Stomach (tissue), 9 donors: ENCODE results near the gene TTC21A. TPM values are rescaled to one million over a fixed set of nuclear protein-coding genes. Genes with fewer than 3 reads are reported as not detected.

Source experiments
- DNase-seq, 2 donors: peaks; one replicate each; pipeline versions ENCODE4 v3.0.0 to v3.0.0-alpha.2; 2013 to 2019
- H3K27ac ChIP-seq, 5 donors: fragments of 200-600 bp in 4 of 5; sonication (generic) in 4 of 5; one replicate each; pipeline ENCODE4 v1.5.1; 2013 to 2019; ENCODE audit warnings: mild to moderate bottlenecking in 1 of 5, moderate library complexity in 1 of 5
- H3K27me3 ChIP-seq, 3 donors: fragments of 200-600 bp; sonication (generic); one replicate each; pipeline ENCODE4 v1.5.1; 2017 to 2019; ENCODE audit warnings: mixed run types in 1 of 3
- H3K36me3 ChIP-seq, 4 donors: fragments of 200-600 bp; sonication (generic); 1 replicate in 3 of 4; 2 replicates in 1 of 4; pipeline ENCODE4 v1.5.1; 2016 to 2019
- H3K4me1 ChIP-seq, 4 donors: fragments of 200-600 bp; sonication (generic); one replicate each; pipeline ENCODE4 v1.5.1; 2016 to 2019
- H3K4me3 ChIP-seq, 4 donors: fragments of 200-600 bp; sonication (generic) in 3 of 4; one replicate each; pipeline ENCODE4 v1.5.1; 2016 to 2019; ENCODE audit warnings: mild to moderate bottlenecking in 1 of 4
- H3K9me3 ChIP-seq, 4 donors: fragments of 200-600 bp; sonication (generic); one replicate each; pipeline ENCODE4 v1.5.1; 2016 to 2019
- EP300 ChIP-seq: sonication (generic); formaldehyde crosslinking; IDR thresholded peaks from one replicate; pipeline ENCODE4 v1.6.1; 2017; ENCODE audit warnings: antibody characterized with exemption
- POLR2A ChIP-seq, 4 donors: fragments of 450-650 bp; IDR thresholded peaks; one replicate each; pipeline ENCODE4 v1.6.1; 2016; ENCODE audit warnings: antibody characterized with exemption in 4 of 4, control low read depth in 2 of 4, mild to moderate bottlenecking in 1 of 4, moderate library complexity in 1 of 4
- POLR2AphosphoS5 ChIP-seq, 3 donors: sonication (generic); formaldehyde crosslinking; IDR thresholded peaks; one replicate each; pipeline ENCODE4 v1.6.1; 2016; ENCODE audit warnings: antibody characterized with exemption in 3 of 3
- WGBS, 5 donors: extraction: QIAGEN DNeasy Blood & Tissue Kit in 3 of 5; methylation state at CpG; one replicate each; pipeline versions ENCODE4 v1.1.5 to v1.1.7; 2013 to 2018; 5-methylcytosine and 5-hydroxymethylcytosine counted together
- intact Hi-C: fragments of 100-400 bp; cut with DNase I; formaldehyde crosslinking; loops from one replicate; pipeline ENCODE4 v1.15.1; 2023; ENCODE audit warnings: low total_unique reads
- polyA plus RNA-seq, 3 donors: library from polyadenylated mRNA; stranded (reverse); fragments of 200-250 nt; gene quantifications; one replicate each; pipeline ENCODE4 v1.2.3, GENCODE V29; 2013
- total RNA-seq, 5 donors: library from RNA; depleted of rRNA; stranded (reverse); fragments of >200 nt; gene quantifications; one replicate each; pipeline versions ENCODE4 v1.1.0 to v1.2.3, GENCODE V29; 2014 to 2016
- TF ChIP-seq, protein P1 (sequence below), 7 experiments: fragments of 450-650 bp in 4 of 7; fragments of 200-600 bp in 3 of 7; sonication (generic) in 3 of 7; IDR thresholded peaks; one replicate each; pipeline ENCODE4 v1.5.1; 2016 to 2019; ENCODE audit warnings: antibody characterized with exemption in 7 of 7, control low read depth in 2 of 7, mild to moderate bottlenecking in 1 of 7
- donor health status: healthy with polysubstance abuse.
- donor health status: Bipolar disorder and iron deficiency.
- donor health status: healthy.

TTC21A gene
- total and polyA plus RNA-seq, 8 donors, result 0.89 to 17.7 (median 6.3) TPM

DNA sequence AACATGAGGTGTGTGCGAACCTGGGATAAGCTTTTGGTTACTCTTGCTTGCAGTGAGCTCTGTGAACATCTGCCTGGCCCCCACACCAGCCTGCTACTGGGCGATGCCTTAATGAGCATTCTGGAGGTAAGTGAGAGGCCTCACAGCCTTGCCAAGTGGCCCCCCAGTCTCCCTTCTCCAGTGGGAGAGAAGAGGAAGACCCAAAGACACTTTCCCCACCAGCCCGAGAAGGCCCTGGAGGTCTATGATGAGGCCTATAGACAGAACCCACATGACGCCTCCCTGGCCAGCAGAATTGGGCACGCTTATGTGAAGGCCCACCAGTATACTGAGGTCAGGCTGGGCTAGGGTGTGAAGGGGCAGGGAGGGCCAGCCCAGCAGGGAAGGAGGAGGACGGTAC lies 22.5 kb downstream of the TTC21A start:
- DNase-seq, result no peak
- Histone ChIP-seq H3K27me3 (no peaks in the 10 kb centered on the region), H3K9me3 (no peaks in the 10 kb centered on the region), H3K36me3 (peaks cover 0 to 18% (median 4%) of the 10 kb centered on the region in 4 donors), H3K4me1 (peaks cover 19 to 50% (median 40%) of the 10 kb centered on the region in 4 donors), H3K4me3 (no peak overlapping the region), H3K27ac (peak overlapping the region in 4 of 5 donors; percentile 19 to 37 (median 28))
- TF ChIP-seq, protein P1, sequence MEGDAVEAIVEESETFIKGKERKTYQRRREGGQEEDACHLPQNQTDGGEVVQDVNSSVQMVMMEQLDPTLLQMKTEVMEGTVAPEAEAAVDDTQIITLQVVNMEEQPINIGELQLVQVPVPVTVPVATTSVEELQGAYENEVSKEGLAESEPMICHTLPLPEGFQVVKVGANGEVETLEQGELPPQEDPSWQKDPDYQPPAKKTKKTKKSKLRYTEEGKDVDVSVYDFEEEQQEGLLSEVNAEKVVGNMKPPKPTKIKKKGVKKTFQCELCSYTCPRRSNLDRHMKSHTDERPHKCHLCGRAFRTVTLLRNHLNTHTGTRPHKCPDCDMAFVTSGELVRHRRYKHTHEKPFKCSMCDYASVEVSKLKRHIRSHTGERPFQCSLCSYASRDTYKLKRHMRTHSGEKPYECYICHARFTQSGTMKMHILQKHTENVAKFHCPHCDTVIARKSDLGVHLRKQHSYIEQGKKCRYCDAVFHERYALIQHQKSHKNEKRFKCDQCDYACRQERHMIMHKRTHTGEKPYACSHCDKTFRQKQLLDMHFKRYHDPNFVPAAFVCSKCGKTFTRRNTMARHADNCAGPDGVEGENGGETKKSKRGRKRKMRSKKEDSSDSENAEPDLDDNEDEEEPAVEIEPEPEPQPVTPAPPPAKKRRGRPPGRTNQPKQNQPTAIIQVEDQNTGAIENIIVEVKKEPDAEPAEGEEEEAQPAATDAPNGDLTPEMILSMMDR (IDR thresholded peaks at IDR 0.05), result no peak
- no peak for TF ChIP-seq POLR2AphosphoS5 (IDR thresholded peaks at IDR 0.05)
- intact Hi-C loops, result no loop called here
- WGBS, 5 donors, result 84 to 92% (median 89%) methylated on average over 6 of the region's 6 CpGs

DNA sequence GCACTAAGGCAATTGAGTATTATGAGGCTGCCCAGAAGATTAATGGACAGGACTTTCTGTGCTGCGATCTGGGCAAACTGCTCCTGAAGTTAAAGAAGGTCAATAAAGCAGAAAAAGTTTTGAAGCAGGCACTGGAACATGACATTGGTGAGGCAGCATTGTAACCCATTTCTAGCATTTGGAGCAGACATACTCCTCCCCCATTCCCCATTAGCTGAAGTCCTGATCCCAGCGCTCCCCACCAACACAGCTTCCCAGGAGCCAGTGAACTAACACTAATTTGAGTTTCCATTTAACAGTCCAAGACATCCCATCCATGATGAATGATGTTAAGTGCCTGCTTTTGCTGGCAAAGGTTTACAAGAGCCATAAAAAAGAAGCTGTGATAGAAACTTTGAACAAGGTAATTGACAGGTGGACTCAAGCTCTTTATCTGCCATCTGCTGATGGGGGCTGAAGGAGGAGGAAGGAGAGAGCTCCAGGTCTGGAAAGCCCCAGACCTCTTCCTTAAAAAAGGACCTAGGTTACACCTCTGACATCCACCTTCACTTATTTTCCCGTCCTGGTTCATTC lies 23.3 kb downstream of the TTC21A start:
- Histone ChIP-seq H3K27ac (peak overlapping the region in 3 of 5 donors; percentile 24 to 37 (median 32)), H3K4me1 (peaks cover 15 to 52% (median 37%) of the 10 kb centered on the region in 4 donors), H3K36me3 (peaks cover 0 to 18% (median 4%) of the 10 kb centered on the region in 4 donors), H3K9me3 (no peaks in the 10 kb centered on the region), H3K27me3 (no peaks in the 10 kb centered on the region), H3K4me3 (no peak overlapping the region)
- intact Hi-C loops, result no loop called here
- peak in 1 of 2 donors; percentile 49 for DNase-seq
- no peak for TF ChIP-seq POLR2A (IDR thresholded peaks at IDR 0.05)
- TF ChIP-seq, protein P1 (IDR thresholded peaks at IDR 0.05), result no peak
- TF ChIP-seq EP300, result no peak
- no peak for TF ChIP-seq POLR2AphosphoS5 (IDR thresholded peaks at IDR 0.05)
- WGBS, 5 donors, result 60 to 67% (median 63%) methylated on average over 3 of the region's 3 CpGs

DNA sequence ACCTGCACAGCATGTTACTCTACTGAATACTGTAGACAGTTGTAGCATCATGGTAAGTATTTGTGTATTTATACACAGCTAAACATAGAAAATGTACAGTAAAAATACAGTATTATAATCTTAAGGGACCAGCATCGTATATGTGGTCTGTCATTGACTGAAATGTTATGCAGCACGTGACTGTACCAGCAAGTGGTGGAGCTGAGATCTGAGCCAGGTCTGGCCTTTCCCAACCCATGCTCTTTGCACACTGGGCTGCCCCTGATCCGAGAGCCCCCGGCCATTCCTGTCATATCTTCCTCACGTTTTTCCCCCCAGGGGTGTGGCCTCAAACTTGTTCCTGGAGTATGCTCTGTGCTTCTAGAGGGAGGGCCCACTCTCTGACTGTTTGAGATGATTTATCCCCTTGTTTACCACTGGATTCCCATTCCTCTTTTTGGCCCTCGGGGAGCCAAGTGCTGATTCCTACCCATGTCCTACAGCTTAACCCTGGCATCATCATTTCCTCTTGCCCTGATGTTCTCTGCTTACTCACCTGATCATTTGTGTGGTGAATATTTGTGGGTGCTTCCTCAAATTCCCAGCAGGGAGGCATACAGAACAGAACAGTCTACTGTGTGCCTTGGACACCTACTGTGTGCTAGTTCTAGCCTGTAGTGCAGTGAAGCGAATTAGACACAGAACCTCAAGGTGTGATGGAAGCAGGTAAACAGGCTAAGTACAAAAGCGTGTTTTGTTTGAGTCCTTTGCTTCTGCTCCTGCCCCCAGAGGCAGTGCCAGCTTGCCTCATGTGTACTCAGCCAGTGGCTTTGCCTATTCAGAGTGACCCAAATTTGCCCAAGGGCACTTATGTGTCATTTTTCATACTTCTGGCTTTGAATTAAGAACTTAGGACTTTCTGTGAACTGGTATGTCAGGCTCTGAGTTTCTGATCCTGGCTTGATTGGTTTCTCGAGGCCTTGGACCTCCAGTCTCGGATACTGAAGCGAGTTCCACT lies 24.9 kb downstream of the TTC21A start:
- peak in 1 of 2 donors; percentile 33 for DNase-seq
- WGBS, 5 donors, result 58 to 68% (median 68%) methylated on average over 10 to 11 of the region's 11 CpGs

DNA sequence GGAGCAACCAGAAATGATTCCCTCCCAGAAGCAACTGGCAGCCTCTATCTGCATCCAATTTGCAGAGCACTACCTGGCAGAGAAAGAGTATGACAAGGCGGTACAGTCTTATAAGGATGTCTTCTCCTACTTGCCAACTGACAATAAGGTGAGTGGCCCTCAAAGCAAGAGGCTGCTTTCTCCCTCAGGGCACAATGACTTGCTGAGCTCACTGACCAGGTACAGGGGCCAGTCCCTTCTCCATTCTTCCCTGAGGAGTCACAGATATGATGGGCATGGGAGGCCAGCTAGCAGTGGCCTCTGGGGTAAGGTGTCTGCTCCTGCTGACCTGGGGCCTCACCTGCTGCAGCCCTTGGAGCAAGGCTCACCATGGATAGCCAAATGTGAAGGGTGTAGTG lies 25.6 kb downstream of the TTC21A start:
- WGBS, 5 donors, result 79 to 100% (median 96%) methylated on average over 1 of the region's 1 CpG
- TF ChIP-seq, protein P1 (IDR thresholded peaks at IDR 0.05), result no peak
- TF ChIP-seq POLR2A (IDR thresholded peaks at IDR 0.05), result no peak
- TF ChIP-seq POLR2AphosphoS5 (IDR thresholded peaks at IDR 0.05), result no peak
- TF ChIP-seq EP300, result no peak
- peaks cover 0 to 24% (median 18%) of the 10 kb centered on the region in 4 donors for H3K36me3 ChIP-seq
- H3K9me3 ChIP-seq, result no peaks in the 10 kb centered on the region
- H3K4me3 ChIP-seq, result no peak overlapping the region
- H3K4me1 ChIP-seq, result peaks cover 7 to 42% (median 30%) of the 10 kb centered on the region in 4 donors
- no peak overlapping the region for H3K27ac ChIP-seq
- DNase-seq, result no peak
- H3K27me3 ChIP-seq, result no peaks in the 10 kb centered on the region
- intact Hi-C loops, result no loop called here

More for the DNA sequence above, 24.9 kb downstream of the TTC21A start:
- Histone ChIP-seq H3K4me3 (no peak overlapping the region), H3K9me3 (no peaks in the 10 kb centered on the region), H3K36me3 (peaks cover 0 to 23% (median 12%) of the 10 kb centered on the region in 4 donors), H3K27me3 (no peaks in the 10 kb centered on the region), H3K4me1 (peaks cover 10 to 42% (median 30%) of the 10 kb centered on the region in 4 donors), H3K27ac (no peak overlapping the region)
- intact Hi-C loops, result no loop called here
- no peak for TF ChIP-seq EP300
- no peak for TF ChIP-seq POLR2AphosphoS5 (IDR thresholded peaks at IDR 0.05)
- TF ChIP-seq, protein P1 (IDR thresholded peaks at IDR 0.05), result no peak
- no peak for TF ChIP-seq POLR2A (IDR thresholded peaks at IDR 0.05)
